DMS79 (cell line): ENCODE measurements around the gene KLHL40.
A peak's percentile ranks its signal among the peaks of the same experiment; 100 is the strongest.
"Not testable (repeated sequence)": the region's sequence is repeated elsewhere in the genome, so short reads cannot be mapped to it uniquely, and the experiment has no call there.

Experiments
- DNase-seq: peaks from one replicate; lab custom pipeline; 2025; lab: John Stamatoyannopoulos, UW

The KLHL40 gene

DNA sequence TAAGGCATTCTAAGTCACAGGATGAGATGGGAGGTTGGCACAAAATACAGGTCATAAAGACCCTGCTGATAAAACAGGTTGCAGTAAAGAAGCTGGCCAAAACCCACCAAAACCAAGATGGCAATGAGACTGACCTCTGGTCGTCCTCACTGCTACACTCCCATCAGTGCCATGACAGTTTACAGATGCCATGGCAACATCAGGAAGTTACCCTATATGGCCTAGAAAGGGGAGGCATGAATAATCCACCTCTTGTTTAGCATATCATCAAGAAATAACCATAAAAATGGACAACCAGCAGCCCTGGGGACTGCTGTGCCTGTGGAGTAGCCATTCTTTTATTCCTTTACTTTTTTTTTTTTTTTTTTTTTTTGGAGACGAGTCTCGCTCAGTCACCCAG, 37.1 kb downstream of the KLHL40 start:
- DNase-seq: not testable (repeated sequence)

DNA sequence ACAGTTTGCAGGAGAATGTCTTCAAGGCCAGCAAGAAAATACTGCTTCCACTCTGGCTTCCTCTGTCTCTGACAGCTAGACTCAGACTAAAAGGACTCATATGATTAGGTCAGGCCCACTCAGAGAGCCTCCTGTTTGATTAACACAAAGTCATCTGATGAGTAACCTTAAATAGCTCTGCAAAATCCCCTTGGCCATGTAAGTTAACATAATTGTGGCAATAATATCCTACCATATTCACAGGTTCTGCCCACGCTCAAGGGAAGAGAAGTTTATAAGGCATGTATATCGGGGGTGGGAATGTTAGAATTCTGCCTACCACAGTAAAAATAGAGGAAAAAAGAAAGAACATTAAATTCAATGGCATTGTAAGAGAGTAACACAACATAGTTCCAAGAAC, 37.9 kb downstream of the KLHL40 start:
- DNase-seq: no peak

DNA sequence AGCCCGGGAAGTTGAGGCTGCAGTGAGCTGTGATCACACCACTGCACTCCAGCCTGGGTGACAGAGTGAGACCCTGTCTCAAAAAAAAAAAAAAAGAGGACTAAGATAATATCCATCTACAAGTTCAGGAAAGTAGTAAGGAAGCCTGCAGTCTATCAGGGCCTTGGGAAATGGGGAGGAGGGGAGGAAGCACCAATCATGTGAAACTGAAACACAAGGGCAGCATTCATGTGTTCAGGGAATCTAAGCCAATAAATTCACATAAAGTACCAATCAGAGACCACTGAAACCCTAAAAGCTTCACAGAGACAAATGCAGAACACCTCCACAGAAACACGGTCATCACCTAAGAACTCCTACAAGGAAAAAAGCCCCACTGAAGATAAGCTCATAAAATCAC, 40.1 kb downstream of the KLHL40 start:
- DNase-seq: no peak

DNA sequence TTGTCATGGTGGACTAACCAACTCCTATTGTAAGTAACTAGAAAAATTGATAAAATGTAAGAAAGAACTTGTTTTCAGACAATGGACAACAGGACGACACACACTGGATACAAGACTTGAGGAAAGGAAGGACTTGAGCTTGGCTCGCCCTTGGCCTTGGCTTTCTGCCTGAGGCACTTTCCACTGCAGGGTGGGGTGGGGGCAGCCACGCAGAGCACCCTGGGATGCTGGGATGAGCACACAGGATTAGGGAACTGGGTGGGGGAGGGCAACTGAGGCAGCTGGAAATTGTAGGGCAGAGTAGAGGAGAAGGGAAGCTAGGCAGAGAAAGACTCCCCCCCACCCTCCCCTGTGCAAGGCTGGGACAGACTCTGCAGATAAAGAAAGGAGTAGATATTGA, 42.7 kb downstream of the KLHL40 start:
- DNase-seq: no peak

DNA sequence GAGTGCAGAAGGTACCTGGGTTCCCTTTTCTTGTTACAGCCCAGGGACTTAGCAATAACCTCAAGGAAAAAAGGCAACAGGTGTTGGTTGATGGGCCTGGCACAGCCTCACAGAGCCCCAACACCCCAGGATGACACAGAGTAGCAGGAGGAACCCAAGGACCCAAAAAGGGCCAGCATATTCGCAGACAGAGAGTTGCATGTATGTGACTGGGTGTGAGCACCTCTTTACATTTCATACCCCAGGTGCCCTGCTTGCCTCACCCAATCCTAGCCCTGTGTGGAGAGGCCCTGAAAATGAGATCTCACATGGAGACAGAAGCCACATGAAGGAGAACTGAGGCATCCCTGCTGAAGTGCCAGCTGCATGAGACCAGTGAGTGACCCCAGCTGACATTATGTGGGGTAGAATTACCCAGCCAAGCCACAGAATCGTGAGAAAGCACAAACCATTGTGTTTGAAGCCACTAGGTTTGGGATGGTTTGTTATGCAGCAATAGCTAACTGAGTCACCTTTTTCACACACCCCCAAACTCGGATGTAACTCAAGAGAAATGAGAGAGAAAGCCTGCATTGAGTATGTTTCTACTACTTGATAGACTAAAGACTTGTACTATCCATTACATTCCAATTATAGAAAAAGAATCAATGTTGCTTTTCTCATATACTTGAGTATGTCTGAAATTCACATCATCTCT, 43.5 kb downstream of the KLHL40 start:
- DNase-seq: no peak

DNA sequence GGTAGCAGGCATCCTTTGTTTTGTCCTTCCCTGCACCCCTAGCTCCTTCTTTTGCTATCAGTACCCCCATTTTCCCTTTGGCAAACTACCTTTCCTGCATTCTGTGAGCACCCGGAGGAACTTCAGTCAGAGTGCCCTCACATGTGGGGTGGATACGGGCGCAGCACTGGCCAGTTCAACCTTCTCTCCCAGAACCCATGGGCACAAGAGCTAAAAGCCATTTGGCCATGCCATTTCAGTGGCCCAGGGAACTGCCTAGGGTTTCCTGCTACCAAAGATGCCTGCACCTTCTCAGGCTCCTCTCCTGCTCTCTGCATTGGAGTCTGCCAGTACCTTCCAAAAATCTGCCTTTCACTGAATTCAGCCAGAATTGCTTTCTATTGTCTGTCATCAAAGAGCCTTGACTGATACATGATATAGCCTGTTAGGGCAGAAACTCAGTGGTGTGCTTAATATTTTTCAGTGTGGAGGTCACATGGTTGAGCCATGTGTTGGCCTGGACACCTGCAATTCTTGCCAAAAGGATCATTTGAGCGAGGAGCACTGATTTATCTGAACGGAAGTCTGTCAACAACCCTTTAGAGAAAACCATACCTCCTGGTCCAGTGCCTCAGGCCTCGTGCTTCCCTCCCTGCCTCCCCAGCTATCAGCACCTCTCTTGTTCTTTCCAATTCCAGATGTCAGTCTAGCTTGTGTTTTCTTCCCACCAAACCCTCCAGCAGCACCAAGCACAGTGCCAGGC, 44.2 kb downstream of the KLHL40 start:
- no peak for DNase-seq

DNA sequence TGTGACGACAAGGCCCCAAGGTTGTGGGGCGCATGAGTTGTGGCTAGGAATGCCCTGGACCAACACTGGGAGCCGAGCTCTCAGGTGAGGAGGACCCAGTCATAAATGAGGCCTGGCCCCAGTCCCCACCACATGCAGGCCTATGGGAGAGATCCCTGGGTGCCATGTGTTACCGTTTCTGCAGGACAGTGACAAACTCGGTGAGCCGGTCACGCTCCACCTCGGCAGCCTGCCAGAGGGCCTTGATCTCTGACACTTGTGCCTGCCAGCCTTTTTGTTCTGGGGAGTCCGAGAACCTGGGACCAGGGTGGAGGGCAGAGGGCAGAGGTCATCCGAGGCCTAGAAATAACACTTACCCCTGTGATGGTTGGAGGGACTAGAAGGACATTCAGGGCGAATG, 45.0 kb downstream of the KLHL40 start:
- DNase-seq: no peak

DNA sequence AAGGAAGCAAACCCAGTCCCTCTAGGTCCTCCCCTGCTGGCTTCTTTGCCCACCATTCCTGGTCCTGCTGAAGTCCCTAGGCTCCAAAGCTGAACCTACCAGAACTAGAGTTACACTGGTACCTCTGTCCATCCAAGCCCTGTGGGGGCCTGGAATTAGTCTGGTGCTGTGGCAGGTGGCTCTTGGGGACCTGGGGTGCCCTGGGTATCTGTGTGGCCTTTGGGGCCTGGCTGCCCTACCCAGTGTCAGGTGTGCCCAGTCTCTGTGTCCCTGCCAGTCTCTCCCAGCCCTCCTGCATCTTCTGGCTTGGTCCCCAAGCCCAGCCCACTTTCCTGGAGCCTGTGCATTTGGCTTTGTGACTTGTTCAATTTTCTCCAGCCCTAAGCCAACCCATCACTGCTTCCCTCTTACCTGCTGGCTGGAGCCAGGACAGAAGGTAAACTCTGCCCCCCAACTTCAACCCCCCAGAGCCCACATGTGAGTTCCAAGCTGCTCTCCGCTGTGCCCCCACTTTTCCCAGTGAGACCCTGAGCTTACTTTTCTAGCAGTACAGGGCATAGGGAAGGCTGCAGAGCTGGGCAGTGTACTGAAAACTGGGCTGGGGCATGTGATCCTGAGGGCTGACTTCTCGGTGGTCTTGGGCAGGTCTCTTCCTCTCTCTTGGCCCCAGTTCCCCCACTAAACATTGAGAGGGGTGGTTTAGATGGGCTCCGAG, 45.5 kb downstream of the KLHL40 start:
- no peak for DNase-seq

DNA sequence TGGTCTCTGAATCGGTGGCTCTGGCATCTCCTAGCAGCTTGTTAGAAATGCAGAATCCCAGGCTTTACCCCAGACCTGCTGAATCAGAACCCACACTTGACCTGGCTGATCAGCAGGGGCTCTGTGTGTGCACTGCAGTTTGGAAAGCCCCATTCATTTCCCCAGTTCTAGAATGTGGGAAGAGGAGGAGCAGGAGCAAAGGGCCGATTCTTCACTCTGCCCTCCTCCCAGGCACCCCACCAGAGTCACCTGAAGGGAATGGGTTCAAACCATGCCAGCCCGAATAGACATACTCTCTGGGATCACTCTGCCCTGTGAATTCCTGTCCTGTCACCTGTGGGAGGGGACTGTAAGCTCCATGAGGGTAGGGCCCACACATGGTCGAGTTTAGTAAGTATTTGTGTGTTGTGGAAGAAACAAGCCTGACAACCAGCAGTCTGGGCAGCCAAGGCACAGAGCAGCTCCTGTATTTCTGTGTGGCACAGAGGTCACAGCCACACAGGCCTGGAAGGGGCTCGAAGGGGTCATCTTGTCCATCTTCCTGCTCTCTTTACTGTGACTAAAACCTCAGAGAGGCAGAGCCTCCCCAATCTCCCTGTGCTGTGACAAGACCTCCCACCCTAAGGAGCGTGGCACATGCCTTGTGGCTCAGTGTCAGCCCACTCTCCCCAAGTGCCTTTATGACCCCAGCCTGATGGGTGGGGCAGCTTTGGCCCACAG, 46.3 kb downstream of the KLHL40 start:
- DNase-seq: no peak

DNA sequence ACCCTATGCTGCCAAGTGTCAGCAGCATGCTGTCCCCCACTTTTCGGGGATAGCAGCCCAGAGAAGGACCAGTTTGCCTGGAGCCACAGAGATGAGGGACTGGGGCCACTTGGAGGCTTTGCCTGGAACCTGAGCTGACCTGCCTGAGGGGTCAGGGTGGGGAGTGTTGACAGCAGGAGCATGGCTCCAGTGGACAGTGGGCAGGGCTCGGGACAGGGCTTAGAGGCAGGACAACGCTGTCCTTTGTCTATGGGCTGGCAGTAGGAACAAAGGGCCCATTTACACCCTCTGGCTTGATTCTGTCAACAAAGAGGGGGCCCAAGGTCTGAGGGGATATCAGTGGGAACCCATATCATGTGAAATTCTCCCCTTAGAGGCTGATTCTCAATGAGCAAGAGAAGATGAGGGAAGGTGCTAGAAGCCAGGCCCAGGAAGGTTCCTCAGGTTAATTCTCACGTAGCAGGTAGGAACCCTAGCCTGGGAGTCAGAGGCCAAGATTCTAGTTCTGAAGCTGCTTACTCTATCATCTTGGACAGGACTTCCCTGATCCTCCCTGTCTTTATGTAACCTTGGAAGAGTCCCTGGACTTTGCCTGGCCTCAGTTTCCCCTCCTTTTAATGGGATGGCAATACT, 47.0 kb downstream of the KLHL40 start:
- DNase-seq: no peak

DNA sequence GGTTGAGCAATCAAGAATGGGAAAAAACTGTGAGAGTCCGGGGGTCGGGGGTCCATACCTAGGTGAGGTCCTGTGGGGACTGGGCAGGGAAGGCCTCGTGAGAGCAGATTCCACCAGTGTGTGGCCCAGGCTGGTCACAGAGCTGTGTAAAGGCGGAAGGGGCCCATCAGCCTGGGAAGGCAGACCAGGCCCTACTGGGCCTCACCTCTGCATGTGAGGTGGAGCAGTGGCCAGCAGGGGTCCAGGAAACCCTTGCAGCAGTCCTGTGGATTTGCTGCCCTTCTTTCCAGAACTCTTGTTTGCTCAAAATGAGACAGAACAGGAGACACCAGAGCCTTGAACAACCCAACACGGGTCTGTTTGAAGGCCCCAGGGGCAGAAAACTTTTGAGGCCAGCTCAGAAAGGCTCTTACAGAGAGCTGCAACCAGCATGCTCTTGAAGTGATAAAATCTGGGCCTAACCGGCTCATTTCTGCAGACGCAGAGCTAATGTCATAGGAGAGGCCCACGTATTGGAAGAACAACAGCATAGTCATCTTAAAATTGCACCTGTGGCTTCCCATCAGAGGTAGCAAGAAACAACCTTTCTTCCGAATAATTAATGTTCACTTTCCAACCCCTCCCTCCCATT, 47.6 kb downstream of the KLHL40 start:
- DNase-seq: no peak

DNA sequence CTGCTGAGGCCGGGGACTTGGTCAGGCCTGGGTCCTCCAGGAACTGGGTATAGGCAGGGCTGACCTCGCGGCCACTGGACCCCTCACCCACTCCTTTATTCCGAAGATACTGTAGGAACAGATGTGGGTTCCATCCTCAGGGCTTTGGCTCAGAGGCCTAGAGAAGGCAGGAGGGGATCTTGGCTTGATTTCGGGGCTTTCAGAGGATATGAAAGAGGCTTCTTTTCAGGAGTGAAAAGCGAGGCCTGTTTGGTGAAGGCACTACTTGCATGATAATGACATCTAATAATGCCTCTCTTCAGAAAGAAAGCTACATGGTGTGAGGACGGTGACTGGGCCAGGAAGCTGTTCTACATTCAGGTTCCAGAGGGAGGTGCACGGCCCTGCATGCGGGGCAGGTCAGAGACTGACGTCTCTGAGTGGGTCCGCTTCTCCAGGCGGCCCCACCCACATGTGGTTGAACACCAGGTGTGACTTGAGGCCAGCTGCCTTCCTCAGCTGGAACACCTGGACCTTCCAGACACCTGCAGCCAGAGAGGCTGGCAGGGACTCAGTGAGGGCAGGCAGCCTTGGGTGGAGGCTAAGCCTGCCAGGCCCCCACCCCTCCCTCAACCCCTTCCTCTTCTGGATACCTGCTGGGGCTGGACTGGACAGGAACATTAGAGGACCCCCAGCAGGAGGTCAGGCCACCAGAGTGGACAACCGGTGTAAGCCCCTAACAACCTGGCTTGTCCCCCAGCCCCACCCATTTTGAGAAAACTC, 48.3 kb downstream of the KLHL40 start:
- DNase-seq: no peak

DNA sequence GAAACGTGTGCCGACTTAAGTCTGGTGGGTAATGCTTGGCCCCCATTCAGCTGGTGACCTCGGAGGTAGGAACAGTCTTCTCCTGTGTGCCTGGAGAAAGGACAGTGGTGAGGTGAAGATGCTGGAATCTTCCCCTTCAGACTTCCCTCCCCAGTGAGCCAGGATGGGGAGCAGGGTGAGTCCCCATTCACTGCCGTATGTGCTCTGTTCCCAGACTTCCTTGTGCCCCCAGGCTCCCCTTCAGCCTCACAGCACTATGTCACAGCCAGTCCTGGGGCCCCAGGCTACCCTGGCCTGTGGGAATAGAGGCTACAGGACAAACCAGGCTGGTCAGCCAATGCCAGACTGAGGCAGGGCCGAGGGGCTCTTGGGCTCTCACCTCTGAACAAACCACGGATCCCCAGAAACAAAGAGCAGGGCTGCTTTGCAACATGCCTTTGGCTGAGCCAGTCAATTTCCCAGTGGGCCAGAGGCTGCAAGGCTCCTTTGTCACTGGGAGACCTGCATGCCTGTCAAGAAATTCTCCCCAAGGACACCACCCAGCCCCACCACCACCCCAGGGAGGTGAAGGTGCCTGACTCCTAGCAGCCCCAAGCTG, 49.0 kb downstream of the KLHL40 start:
- no peak for DNase-seq

DNA sequence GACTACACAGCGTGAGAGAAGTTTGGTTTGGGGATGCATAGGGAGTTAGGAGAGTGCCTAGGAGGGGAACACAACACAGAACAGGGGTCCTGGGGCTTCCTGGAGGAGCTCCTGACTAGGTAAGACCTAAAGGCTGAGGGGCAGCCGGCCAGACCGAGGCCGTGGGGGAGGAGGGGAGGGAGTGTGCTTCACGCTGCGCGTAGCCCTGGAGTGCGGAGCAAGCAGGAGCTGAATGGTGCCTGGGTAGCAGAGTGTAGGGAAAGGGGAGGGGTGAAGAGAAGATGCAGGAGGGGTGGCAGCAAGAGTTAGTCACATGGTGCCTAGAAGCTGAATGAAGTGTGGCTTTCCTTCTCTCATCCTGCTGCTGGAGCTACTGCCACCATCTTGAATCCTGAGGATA, 49.7 kb downstream of the KLHL40 start:
- DNase-seq: no peak

DNA sequence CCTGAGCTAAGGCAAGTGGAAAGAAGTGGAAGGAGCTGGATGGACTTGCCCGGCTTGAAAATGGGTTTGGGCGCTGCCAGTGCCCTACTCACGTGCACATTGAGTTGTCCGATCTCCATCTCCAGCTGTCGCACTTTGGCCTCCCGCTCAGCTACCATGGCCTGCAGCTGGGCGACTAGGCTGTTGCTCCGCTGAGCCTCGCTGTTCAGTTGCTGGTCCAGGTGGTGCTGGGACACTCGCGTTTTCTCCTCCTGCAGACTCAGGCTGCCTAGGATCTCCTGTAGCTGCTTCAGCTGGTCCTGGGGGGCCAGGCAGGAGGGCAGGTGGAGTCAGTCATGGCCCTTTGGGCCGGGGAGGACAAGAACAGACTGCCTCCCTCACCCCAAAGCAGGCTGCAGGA, 50.3 kb downstream of the KLHL40 start:
- DNase-seq: no peak

DNA sequence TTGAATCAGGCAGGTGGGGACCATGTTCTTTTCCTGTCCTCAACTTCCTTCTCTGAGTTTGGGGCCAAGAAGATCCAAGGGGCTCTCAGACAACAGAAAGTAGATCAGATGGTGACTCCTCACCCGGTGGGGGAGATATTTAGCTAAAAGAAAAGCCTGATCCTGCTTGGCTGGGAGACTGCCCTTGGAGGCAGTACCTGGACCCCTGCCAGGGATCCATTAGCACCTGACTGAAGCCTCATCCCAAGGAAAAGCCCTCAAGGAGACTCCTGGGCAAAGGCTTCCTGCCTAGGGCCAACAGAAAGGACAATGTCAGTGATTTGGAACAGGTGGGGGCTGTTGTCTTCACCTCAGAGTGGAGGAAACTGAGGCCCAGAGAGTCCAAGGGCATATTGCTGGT, 50.7 kb downstream of the KLHL40 start:
- DNase-seq: peak; percentile 11

DNA sequence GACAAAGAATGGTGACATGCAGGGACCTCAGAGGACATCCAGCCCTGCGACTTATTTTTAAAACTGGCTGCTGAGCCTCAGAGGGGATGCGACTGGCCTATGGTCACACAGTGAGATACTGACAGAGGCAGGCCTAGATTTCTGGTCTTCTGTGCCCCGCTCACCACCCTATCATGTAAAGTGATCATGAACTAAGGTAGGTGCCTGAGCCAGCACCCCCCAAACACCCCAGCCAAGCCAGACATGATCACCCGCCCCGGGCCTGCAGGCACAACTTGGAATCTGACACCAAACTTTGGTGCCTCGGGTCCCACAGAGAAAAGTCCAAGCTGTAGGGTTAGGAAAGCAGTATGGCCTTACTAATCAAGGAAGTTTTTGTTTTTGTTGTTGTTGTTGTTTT, 51.2 kb downstream of the KLHL40 start:
- no peak for DNase-seq

DNA sequence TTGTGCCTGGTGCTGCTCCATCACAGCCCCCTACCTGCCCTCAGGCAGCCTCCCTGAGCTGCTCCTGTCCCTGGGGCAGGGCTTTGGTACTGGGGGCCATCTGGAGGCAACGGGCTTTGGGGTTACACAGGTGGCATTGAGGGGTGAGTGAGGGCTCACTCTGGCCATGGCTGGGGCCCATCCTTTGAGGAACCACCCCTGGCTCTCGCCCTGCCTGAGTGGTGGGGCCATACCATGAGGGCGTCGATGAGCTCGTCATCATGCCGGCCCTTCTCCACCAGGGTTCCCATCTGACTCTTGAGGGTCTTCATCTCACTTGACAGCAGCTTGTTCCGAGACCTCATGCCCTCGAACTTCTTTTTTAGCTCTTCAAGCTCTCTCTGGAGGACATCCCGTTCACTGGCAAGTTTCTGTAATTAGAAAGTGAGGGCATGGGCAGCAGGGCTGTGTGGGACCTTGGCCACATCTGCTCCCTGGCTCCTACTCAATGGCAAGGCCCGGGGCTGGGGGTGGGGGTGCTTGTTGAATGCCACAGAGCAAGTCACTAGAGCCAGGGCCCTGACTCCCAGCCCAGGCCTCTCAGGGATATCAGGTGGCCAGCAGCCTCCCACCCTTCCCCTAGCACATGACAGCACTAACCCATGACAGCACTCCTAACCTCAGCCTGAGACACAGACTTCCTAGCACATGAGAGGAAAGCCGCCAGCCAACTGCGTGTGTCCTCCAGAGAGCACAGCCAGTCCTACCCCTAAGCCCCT, 54.2 kb downstream of the KLHL40 start:
- no peak for DNase-seq

DNA sequence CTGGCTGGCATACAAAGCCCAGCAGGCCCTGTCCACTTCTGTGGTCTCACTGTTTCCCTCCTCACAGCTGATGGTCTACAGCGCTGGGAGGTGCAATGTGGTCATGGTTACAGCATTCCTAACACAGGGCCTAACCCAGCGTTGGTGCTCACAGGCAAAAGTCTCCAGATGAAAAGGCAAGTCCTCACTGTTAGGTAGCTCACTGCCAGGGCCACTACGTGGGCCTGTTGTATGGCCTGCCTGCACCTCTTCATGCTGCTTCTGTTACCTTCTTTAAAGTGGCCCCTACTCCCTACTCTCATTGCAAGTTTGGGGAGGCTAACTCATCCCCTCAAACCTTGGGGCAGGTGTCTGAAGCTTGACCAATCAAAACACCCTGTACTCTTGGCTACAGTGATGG, 56.5 kb downstream of the KLHL40 start:
- DNase-seq: no peak
